Hepatocyte (in vitro differentiated cells): ENCODE results near the gene SIPA1L2. TPM values are rescaled to one million over a fixed set of nuclear protein-coding genes. Genes with fewer than 3 reads are reported as not detected.
A peak's percentile ranks its signal among the peaks of the same experiment; 100 is the strongest.

Experiments used
- DNase-seq: peaks from one replicate; pipeline ENCODE4 v3.0.0-alpha.2; 2016; ENCODE audit warnings: low spot score
- H2AFZ ChIP-seq: fragments of 200-600 bp; sonication (generic); 2 replicates; pipeline ENCODE4 v1.6.0; 2016; ENCODE audit warnings: antibody characterized with exemption, mild to moderate bottlenecking
- H3K27ac ChIP-seq: fragments of 200-600 bp; sonication (generic); 2 replicates; pipeline ENCODE4 v1.5.1; 2016; ENCODE audit warnings: mild to moderate bottlenecking
- H3K27me3 ChIP-seq: fragments of 200-600 bp; sonication (generic); 2 replicates; pipeline ENCODE4 v1.6.1; 2016
- H3K36me3 ChIP-seq: fragments of 200-600 bp; sonication (generic); replicated peaks from 2 replicates; pipeline ENCODE4 v1.5.1; 2016; ENCODE audit warnings: low read depth; ENCODE audit not compliant: insufficient read depth
- H3K4me1 ChIP-seq: fragments of 200-600 bp; sonication (generic); 2 replicates; pipeline ENCODE4 v1.5.1; 2016; ENCODE audit warnings: mild to moderate bottlenecking, moderate library complexity; ENCODE audit not compliant: insufficient read depth
- H3K4me2 ChIP-seq: fragments of 200-600 bp; sonication (generic); 2 replicates; pipeline ENCODE4 v1.6.0; 2016
- H3K4me3 ChIP-seq: fragments of 200-600 bp; sonication (generic); 2 replicates; pipeline ENCODE4 v1.5.1; 2016; ENCODE audit warnings: mild to moderate bottlenecking
- H3K79me2 ChIP-seq: fragments of 200-600 bp; sonication (generic); 2 replicates; pipeline ENCODE4 v1.6.0; 2017; ENCODE audit warnings: mild to moderate bottlenecking
- H3K9me2 ChIP-seq: fragments of 200-600 bp; sonication (generic); replicated peaks from 2 replicates; pipeline ENCODE4 v1.6.0; 2017; ENCODE audit warnings: mild to moderate bottlenecking; ENCODE audit not compliant: insufficient read depth
- H3K9me3 ChIP-seq: fragments of 200-600 bp; sonication (generic); 2 replicates; pipeline ENCODE4 v1.5.1; 2016; ENCODE audit warnings: low read depth, mild to moderate bottlenecking
- H4K20me1 ChIP-seq: fragments of 200-600 bp; sonication (generic); 2 replicates; pipeline ENCODE4 v1.6.0; 2016; ENCODE audit warnings: mild to moderate bottlenecking; ENCODE audit not compliant: insufficient read depth, poor library complexity, severe bottlenecking
- EZH2 ChIP-seq: fragments of 200-600 bp; sonication (generic); IDR thresholded peaks from 2 replicates; pipeline ENCODE4 v1.6.1; 2016; ENCODE audit warnings: antibody characterized with exemption, mild to moderate bottlenecking, borderline replicate concordance
- EZH2phosphoT487 ChIP-seq: fragments of 200-600 bp; sonication (generic); IDR thresholded peaks from one replicate; pipeline ENCODE4 v1.6.1; 2018; ENCODE audit warnings: antibody characterized with exemption, mild to moderate bottlenecking, low read depth, moderate library complexity; ENCODE audit not compliant: unreplicated experiment, severe bottlenecking
- WGBS: methylation state at CpG from one replicate; pipeline ENCODE4 v1.1.6; 2016; ENCODE audit warnings: low lambda C conversion rate; ENCODE audit errors: missing lambda C conversion rate; 5-methylcytosine and 5-hydroxymethylcytosine counted together
- polyA plus RNA-seq: library from polyadenylated mRNA; unstranded; fragments of >200 nt; fragmentation: Nextera tagmentation; extraction: Ambion mirVana; gene quantifications from 2 replicates; pipeline ENCODE4 v1.2.1, GENCODE V29; 2016
- total RNA-seq: library from RNA; depleted of rRNA; stranded (reverse); fragments of >200 nt; gene quantifications from 2 replicates; pipeline ENCODE4 v1.2.3, GENCODE V29; 2014
- TF ChIP-seq, protein P1 (sequence below): fragments of 200-600 bp; sonication (generic); IDR thresholded peaks from 2 replicates; pipeline ENCODE4 v1.5.1; 2016; ENCODE audit warnings: antibody characterized with exemption, mild to moderate bottlenecking; ENCODE audit not compliant: poor library complexity

The SIPA1L2 gene
- total RNA-seq (35.9 and 50.1 TPM in 2 replicates), polyA plus RNA-seq (21.6 and 27.6 TPM in 2 replicates)

DNA sequence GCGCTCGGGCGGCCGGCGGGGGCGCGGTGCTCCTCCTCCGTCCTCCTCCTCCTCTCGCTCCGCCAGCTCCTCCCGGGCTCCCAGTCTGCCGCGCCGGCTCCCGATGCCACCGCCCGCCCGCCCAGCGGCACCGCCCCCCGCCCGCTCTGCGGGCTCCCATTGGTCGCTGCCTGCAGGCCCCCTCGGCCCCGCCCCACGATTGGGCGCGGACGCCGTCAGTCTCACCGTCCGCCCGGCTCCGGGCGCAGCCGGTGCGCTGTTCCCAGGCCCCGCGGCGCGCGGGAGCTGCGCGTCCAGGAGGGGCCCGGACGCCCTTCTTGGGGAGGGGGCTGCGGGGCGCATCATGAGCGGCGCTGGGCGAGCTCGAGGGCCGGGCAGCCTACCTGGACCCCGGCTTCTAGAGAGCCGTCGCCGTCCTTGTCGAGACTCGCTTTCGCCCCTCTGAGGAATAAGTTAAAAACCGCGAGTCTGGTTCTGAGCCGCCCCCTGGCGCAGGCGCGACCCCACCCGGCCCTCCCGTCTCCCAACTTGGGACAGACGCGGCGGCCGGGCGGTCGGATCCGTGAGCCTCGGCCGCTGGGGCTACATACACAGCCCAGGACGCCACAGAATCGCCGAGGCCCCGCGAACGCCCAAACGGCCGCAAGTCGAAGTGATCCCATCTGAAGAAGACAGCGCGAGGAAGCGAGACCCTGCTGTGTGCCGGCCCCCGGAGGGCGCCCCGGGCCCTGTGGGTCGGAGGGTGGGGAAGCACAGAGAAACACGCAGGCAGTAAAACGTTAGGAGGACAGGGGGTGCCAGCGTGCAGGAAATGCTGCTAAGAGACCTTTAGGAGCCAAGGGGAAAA, at the start of gene SIPA1L2:
SIPA1L2 (minus strand) TSS at position 87 of the 847 bp plus-strand sequence. CDS start 114,794 bp downstream, outside the sequence.
- Histone ChIP-seq H3K4me2 (peak within 1 kb of the TSS; percentile 77), H3K27ac (peak within 1 kb of the TSS; percentile 93), H3K27me3 (no peaks in the 10 kb centered on the region), H4K20me1 (no peaks in the 10 kb centered on the region), H3K9me3 (no peaks in the 10 kb centered on the region), H3K79me2 (peaks cover 39% of the 10 kb centered on the region), H3K36me3 (no peaks in the 10 kb centered on the region), H3K9me2 (no peaks in the 10 kb centered on the region), H2AFZ (peak within 1 kb of the TSS; percentile 68), H3K4me1 (peaks cover 25% of the 10 kb centered on the region), H3K4me3 (peak within 1 kb of the TSS; percentile 89)
- peak; percentile 98 for DNase-seq
- under 1% methylated on average over 48 of the region's 98 CpGs for WGBS
- TF ChIP-seq, protein P1, sequence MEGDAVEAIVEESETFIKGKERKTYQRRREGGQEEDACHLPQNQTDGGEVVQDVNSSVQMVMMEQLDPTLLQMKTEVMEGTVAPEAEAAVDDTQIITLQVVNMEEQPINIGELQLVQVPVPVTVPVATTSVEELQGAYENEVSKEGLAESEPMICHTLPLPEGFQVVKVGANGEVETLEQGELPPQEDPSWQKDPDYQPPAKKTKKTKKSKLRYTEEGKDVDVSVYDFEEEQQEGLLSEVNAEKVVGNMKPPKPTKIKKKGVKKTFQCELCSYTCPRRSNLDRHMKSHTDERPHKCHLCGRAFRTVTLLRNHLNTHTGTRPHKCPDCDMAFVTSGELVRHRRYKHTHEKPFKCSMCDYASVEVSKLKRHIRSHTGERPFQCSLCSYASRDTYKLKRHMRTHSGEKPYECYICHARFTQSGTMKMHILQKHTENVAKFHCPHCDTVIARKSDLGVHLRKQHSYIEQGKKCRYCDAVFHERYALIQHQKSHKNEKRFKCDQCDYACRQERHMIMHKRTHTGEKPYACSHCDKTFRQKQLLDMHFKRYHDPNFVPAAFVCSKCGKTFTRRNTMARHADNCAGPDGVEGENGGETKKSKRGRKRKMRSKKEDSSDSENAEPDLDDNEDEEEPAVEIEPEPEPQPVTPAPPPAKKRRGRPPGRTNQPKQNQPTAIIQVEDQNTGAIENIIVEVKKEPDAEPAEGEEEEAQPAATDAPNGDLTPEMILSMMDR = peak; percentile 72
- no peak for TF ChIP-seq EZH2
- TF ChIP-seq EZH2phosphoT487 = no peak

- Histone ChIP-seq H3K27me3 (no peaks in the 10 kb centered on the region), H3K36me3 (no peaks in the 10 kb centered on the region), H3K79me2 (no peaks in the 10 kb centered on the region), H3K27ac (peak overlapping the region; percentile 73), H3K4me2 (peak overlapping the region; percentile 6), H3K4me3 (no peak overlapping the region), H3K9me3 (no peaks in the 10 kb centered on the region), H3K9me2 (no peaks in the 10 kb centered on the region), H3K4me1 (peaks cover 7% of the 10 kb centered on the region), H4K20me1 (no peaks in the 10 kb centered on the region), H2AFZ (no peak overlapping the region)
- WGBS = 38% methylated on average over 9 of the region's 9 CpGs
- TF ChIP-seq, protein P1 = no peak
- TF ChIP-seq EZH2 (no peak), EZH2phosphoT487 (no peak)
- peak; percentile 79 for DNase-seq
Observed at GRCh38 chr1:232678185-232678886, 48.4 kb upstream of the SIPA1L2 start.

- WGBS = 96% methylated on average over 2 of the region's 2 CpGs
- Histone ChIP-seq H3K9me2 (no peaks in the 10 kb centered on the region), H3K27me3 (no peaks in the 10 kb centered on the region), H3K36me3 (no peaks in the 10 kb centered on the region), H3K27ac (no peak overlapping the region), H3K9me3 (no peaks in the 10 kb centered on the region), H3K4me3 (no peak overlapping the region), H3K4me1 (peaks cover 7% of the 10 kb centered on the region), H3K4me2 (no peak overlapping the region), H2AFZ (no peak overlapping the region), H3K79me2 (no peaks in the 10 kb centered on the region), H4K20me1 (no peaks in the 10 kb centered on the region)
- DNase-seq = no peak
- no peak for TF ChIP-seq EZH2phosphoT487
- TF ChIP-seq, protein P1 = no peak
- TF ChIP-seq EZH2 = no peak
Observed at GRCh38 chr1:232676307-232676706, 46.4 kb upstream of the SIPA1L2 start.
